Neural progenitor cell (in vitro differentiated cells): ENCODE results near the gene MAP3K6. TPM values are rescaled to one million over a fixed set of nuclear protein-coding genes. Genes with fewer than 3 reads are reported as not detected.
A peak's percentile ranks its signal among the peaks of the same experiment; 100 is the strongest.

ENCODE experiments used
- DNase-seq: peaks from one replicate; pipeline ENCODE4 v3.0.0-alpha.2; 2016; ENCODE audit warnings: low spot score
- H2AFZ ChIP-seq: fragments of 200-600 bp; sonication (generic); replicated peaks from 2 replicates; pipeline ENCODE4 v1.6.1; 2016; ENCODE audit warnings: antibody characterized with exemption
- H3F3A ChIP-seq: fragments of 200-600 bp; sonication (generic); 2 replicates; pipeline ENCODE4 v1.6.1; 2016; ENCODE audit warnings: antibody characterized with exemption, low read depth
- H3K27ac ChIP-seq: fragments of 200-600 bp; sonication (generic); 2 replicates; pipeline ENCODE4 v1.5.1; 2016; ENCODE audit warnings: mild to moderate bottlenecking
- H3K27me3 ChIP-seq: fragments of 200-600 bp; sonication (generic); 2 replicates; pipeline ENCODE4 v1.6.1; 2016; ENCODE audit warnings: mild to moderate bottlenecking, moderate library complexity
- H3K36me3 ChIP-seq: fragments of 200-600 bp; sonication (generic); 2 replicates; pipeline ENCODE4 v1.5.1; 2016
- H3K4me1 ChIP-seq: fragments of 200-600 bp; sonication (generic); 2 replicates; pipeline ENCODE4 v1.6.1; 2016; ENCODE audit warnings: mixed run types
- H3K4me2 ChIP-seq: fragments of 200-600 bp; sonication (generic); 2 replicates; pipeline ENCODE4 v1.6.1; 2016
- H3K4me3 ChIP-seq: fragments of 200-600 bp; sonication (generic); 2 replicates; pipeline ENCODE4 v1.5.1; 2016
- H3K79me2 ChIP-seq: fragments of 200-600 bp; sonication (generic); 2 replicates; pipeline ENCODE4 v1.6.1; 2016; ENCODE audit warnings: low read depth
- H3K9ac ChIP-seq: fragments of 200-600 bp; sonication (generic); 2 replicates; pipeline ENCODE4 v1.6.1; 2016
- H3K9me3 ChIP-seq: fragments of 200-600 bp; sonication (generic); 2 replicates; pipeline ENCODE4 v1.5.1; 2016; ENCODE audit warnings: low read depth
- H4K20me1 ChIP-seq: fragments of 200-600 bp; sonication (generic); 2 replicates; pipeline ENCODE4 v1.6.1; 2016; ENCODE audit warnings: low read depth
- H3K27ac Mint-ChIP-seq: 3 replicates; pipeline ENCODE4 v1.8.0; 2021; ENCODE audit warnings: mixed read lengths
- H3K27me3 Mint-ChIP-seq: 2 replicates; pipeline ENCODE4 v1.8.0; 2022; ENCODE audit warnings: low read depth, mild to moderate bottlenecking, inconsistent platforms, moderate library complexity, mixed read lengths; ENCODE audit not compliant: insufficient read depth
- H3K36me3 Mint-ChIP-seq: 3 replicates; pipeline ENCODE4 v1.8.0; 2021; ENCODE audit warnings: mixed read lengths
- H3K4me1 Mint-ChIP-seq: 3 replicates; pipeline ENCODE4 v1.8.0; 2021; ENCODE audit warnings: mixed read lengths
- H3K4me3 Mint-ChIP-seq: 3 replicates; pipeline ENCODE4 v1.8.0; 2021; ENCODE audit warnings: mild to moderate bottlenecking, moderate library complexity, mixed read lengths
- H3K9me3 Mint-ChIP-seq: 3 replicates; pipeline ENCODE4 v1.8.0; 2020; ENCODE audit warnings: mixed read lengths
- EZH2 ChIP-seq: fragments of 200-600 bp; sonication (generic); IDR thresholded peaks from 2 replicates; pipeline ENCODE4 v1.6.1; 2017; ENCODE audit warnings: antibody characterized with exemption, mild to moderate bottlenecking, moderate library complexity
- EZH2phosphoT487 ChIP-seq: fragments of 200-600 bp; sonication (generic); IDR thresholded peaks from 2 replicates; pipeline ENCODE4 v1.6.1; 2017; ENCODE audit warnings: antibody characterized with exemption
- total RNA-seq: library from RNA; depleted of rRNA; stranded (reverse); fragments of >200 nt; gene quantifications from 2 replicates; pipeline ENCODE4 v1.2.3, GENCODE V29; 2015; ENCODE audit warnings: low replicate concordance
- TF ChIP-seq, protein P1 (sequence below): fragments of 200-600 bp; sonication (generic); IDR thresholded peaks from 2 replicates; pipeline ENCODE4 v1.5.1; 2017; ENCODE audit warnings: antibody characterized with exemption, mild to moderate bottlenecking

MAP3K6 gene
- total RNA-seq, 1 donor from 2014 or later: 1.9 TPM

DNA sequence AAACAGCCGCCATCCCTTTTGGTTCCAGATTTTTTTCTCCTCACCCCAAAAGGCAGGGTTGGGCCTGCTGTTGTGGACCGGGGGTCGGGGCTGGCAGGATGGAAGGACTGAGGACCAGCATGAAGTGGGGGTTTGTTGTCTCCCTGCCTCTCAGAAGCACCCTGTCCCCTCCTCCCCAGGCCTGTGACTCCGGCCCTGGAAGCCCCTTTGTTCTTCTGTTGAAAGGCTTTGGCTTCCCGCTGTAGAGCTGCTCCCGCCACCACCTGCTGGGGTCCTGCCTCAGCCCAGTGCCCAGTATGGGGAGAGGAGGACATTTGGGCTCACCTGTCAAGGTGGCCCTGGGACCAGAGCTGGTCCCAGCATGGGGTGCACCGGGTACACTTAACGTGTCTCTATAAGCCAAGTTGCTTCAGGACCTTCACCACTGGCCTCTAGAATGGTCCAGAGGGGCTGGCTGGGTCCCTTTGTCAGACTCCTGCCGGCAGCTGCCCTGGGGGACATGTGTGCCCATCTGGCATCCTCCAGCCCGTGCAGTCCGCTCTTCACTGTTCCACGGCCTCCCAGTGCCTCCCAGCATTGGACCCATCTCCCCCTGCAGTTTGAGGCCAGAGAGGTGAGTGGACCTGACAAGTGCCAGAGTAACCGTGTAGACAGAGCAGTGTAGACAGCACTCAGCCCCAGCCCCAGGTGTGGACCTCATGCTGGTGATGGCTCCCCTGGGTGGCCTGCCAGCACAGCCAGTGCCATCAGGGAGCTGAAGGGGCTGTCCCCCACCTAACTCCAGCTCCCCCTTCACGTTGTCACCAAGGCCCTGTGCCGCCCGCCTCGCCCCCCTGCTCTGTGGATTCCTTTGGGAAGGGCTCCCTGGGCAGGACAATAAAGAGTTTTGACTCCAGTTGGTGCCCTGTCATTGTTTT, 31.0 kb downstream of the MAP3K6 start:
- H3K4me1 ChIP-seq: peaks cover 18% of the 10 kb centered on the region
- no peak overlapping the region for H3K4me3 ChIP-seq
- no peak overlapping the region for H2AFZ ChIP-seq
- DNase-seq: no peak
- H3K27me3 ChIP-seq: no peaks in the 10 kb centered on the region
- no peak overlapping the region for H3K27ac ChIP-seq
- peaks cover 12% of the 10 kb centered on the region for H3K36me3 Mint-ChIP-seq
- no peak overlapping the region for H3K9ac ChIP-seq
- TF ChIP-seq EZH2phosphoT487 (no peak), EZH2 (no peak)
- TF ChIP-seq, protein P1, sequence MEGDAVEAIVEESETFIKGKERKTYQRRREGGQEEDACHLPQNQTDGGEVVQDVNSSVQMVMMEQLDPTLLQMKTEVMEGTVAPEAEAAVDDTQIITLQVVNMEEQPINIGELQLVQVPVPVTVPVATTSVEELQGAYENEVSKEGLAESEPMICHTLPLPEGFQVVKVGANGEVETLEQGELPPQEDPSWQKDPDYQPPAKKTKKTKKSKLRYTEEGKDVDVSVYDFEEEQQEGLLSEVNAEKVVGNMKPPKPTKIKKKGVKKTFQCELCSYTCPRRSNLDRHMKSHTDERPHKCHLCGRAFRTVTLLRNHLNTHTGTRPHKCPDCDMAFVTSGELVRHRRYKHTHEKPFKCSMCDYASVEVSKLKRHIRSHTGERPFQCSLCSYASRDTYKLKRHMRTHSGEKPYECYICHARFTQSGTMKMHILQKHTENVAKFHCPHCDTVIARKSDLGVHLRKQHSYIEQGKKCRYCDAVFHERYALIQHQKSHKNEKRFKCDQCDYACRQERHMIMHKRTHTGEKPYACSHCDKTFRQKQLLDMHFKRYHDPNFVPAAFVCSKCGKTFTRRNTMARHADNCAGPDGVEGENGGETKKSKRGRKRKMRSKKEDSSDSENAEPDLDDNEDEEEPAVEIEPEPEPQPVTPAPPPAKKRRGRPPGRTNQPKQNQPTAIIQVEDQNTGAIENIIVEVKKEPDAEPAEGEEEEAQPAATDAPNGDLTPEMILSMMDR: no peak
- H3K9me3 ChIP-seq: no peaks in the 10 kb centered on the region
- no peaks in the 10 kb centered on the region for H3K36me3 ChIP-seq
- H3K4me1 Mint-ChIP-seq: peaks cover 19% of the 10 kb centered on the region
- peaks cover 30% of the 10 kb centered on the region for H3F3A ChIP-seq
- peaks cover 5% of the 10 kb centered on the region for H3K27me3 Mint-ChIP-seq
- no peak overlapping the region for H3K4me3 Mint-ChIP-seq
- H3K27ac Mint-ChIP-seq: peak overlapping the region; percentile 80
- H3K79me2 ChIP-seq: no peaks in the 10 kb centered on the region
- peaks cover 3% of the 10 kb centered on the region for H4K20me1 ChIP-seq
- no peaks in the 10 kb centered on the region for H3K9me3 Mint-ChIP-seq
- no peak overlapping the region for H3K4me2 ChIP-seq

DNA sequence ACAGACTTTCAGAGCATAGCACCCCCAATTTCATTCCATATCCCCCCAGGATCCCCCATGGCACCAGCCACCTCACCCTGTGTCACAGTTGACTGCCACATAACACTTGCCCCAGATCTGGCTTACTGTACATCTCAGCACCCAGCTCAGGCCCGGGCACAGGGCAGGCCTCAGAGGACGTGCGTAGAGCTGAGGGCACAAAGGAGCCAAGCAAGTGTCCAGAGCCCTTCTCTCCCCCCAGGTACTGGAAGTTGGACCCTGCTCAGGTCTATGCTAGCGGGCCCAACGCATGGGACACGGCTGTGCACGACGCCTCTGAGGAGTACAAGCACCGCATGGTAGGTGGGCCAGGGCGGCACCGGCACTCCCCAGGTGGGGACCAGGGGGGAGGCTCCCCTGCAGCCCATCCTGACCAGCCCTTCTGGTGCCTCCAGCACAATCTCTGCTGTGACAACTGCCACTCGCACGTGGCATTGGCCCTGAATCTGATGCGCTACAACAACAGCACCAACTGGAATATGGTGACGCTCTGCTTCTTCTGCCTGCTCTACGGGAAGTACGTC, 33.0 kb downstream of the MAP3K6 start:
- Histone ChIP-seq H2AFZ (no peak overlapping the region), H3K79me2 (peaks cover 12% of the 10 kb centered on the region), H3K27ac (no peak overlapping the region), H3K27me3 (no peaks in the 10 kb centered on the region), H3K4me1 (peaks cover 4% of the 10 kb centered on the region), H3K36me3 (no peaks in the 10 kb centered on the region), H3F3A (peaks cover 14% of the 10 kb centered on the region), H3K4me3 (no peak overlapping the region), H4K20me1 (peaks cover 9% of the 10 kb centered on the region), H3K4me2 (no peak overlapping the region), H3K9me3 (no peaks in the 10 kb centered on the region), H3K9ac (no peak overlapping the region)
- TF ChIP-seq EZH2phosphoT487 (no peak), EZH2 (no peak)
- TF ChIP-seq, protein P1: no peak
- Mint-ChIP-seq H3K27ac (no peak overlapping the region), H3K4me1 (peaks cover 8% of the 10 kb centered on the region), H3K36me3 (peaks cover 14% of the 10 kb centered on the region), H3K4me3 (peak overlapping the region; percentile 22), H3K9me3 (no peaks in the 10 kb centered on the region), H3K27me3 (peaks cover 2% of the 10 kb centered on the region)
- no peak for DNase-seq

DNA sequence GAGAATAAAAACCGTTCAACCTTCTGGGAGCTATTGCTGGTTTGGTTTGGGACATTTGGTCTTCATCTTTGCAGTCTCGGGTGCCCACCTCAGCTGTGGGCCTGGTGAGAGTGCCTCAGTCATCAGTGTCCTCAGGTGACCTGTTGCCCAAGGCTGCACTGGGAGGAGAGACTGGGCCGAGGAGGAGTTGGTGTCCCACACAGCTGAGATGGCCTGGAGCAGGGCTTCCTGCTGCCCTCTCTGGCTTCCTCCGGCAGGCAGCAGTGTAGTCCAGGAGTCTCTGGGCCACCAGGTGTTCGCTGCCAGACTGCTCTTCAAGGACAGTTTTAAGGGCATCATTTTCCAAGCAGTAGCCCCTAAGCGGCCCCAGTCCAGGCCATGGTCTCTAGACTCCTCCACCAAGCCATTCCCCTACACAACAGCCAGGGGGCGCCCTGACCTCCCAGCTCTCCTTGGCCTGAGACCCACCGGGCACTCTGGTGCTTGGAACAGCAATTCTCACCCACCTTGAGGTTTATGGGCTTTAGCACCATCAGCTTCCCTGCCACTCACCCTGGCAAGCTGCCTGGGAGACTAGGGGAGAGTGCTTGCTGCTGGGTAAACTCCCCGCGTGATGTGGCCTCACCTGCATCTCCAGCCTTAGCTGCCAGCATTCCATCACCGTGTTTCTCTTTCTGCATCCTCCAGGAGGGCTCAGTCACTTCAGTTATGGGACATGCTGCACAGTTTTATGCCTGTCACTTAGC, 34.1 kb downstream of the MAP3K6 start:
- Histone ChIP-seq H3K36me3 (no peaks in the 10 kb centered on the region), H3K9me3 (no peaks in the 10 kb centered on the region), H3K4me3 (no peak overlapping the region), H4K20me1 (peaks cover 14% of the 10 kb centered on the region), H3K4me1 (no peaks in the 10 kb centered on the region), H3K4me2 (no peak overlapping the region), H3K79me2 (peaks cover 23% of the 10 kb centered on the region), H3K27ac (no peak overlapping the region), H3K9ac (no peak overlapping the region), H3F3A (peaks cover 8% of the 10 kb centered on the region), H3K27me3 (no peaks in the 10 kb centered on the region), H2AFZ (no peak overlapping the region)
- H3K4me3 Mint-ChIP-seq: no peak overlapping the region
- H3K9me3 Mint-ChIP-seq: no peaks in the 10 kb centered on the region
- peaks cover 2% of the 10 kb centered on the region for H3K27me3 Mint-ChIP-seq
- DNase-seq: peak; percentile 79
- H3K36me3 Mint-ChIP-seq: peaks cover 14% of the 10 kb centered on the region
- no peak for TF ChIP-seq EZH2
- TF ChIP-seq, protein P1: peak; percentile 90
- no peak overlapping the region for H3K27ac Mint-ChIP-seq
- H3K4me1 Mint-ChIP-seq: peaks cover 3% of the 10 kb centered on the region
